Endothelial cell of umbilical vein (primary cell): ENCODE measurements around the gene APP. TPM values are rescaled to one million over a fixed set of nuclear protein-coding genes. Genes with fewer than 3 reads are reported as not detected.

Source experiments
- BruUV-seq: library from RNA; stranded (reverse); fragments of 400-500 nt; replicated peaks from 2 replicates; lab custom pipeline; 2021; lab: Mats Ljungman, UMichigan
- CTCF ChIA-PET: fragments of 300-600, 350-600 bp; sonication (Branson Sonifier 250); formaldehyde crosslinking; loops from one replicate; lab custom pipeline; 2021; ENCODE audit warnings: antibody characterized with exemption, inconsistent platforms; lab: Charles Lee
- POLR2A ChIA-PET: fragments of 300-600, 350-600 bp; sonication (Branson Sonifier 250); formaldehyde crosslinking; loops from one replicate; lab custom pipeline; 2021; ENCODE audit warnings: antibody characterized with exemption, inconsistent platforms; lab: Charles Lee
- DNase-seq: peaks from one replicate; pipeline ENCODE4 v3.0.0-alpha.2; 2011; ENCODE audit warnings: low read depth, low spot score
- FAIRE-seq: peaks from 2 replicates; lab custom pipeline; 2011; peaks lifted over from hg19 to GRCh38; lab: Jason Lieb, UNC
- H2AFZ ChIP-seq: 2 replicates; pipeline ENCODE4 v1.6.0; 2012; ENCODE audit warnings: low read depth, low read length, control low read depth, inconsistent platforms
- H3K27ac ChIP-seq: 2 replicates; pipeline ENCODE4 v1.5.1; 2011; ENCODE audit warnings: low read depth, mild to moderate bottlenecking, control low read depth, low read length, moderate library complexity; ENCODE audit not compliant: insufficient read depth
- H3K27me3 ChIP-seq, 2 experiments: 2 replicates each; pipeline versions ENCODE4 v1.6.0 to v1.6.1; 2011; ENCODE audit warnings: low read length in 2 of 2, mixed read lengths in 1 of 2; ENCODE audit not compliant: control insufficient read depth in 2 of 2, insufficient read depth in 2 of 2
- H3K36me3 ChIP-seq, 2 experiments: 2 replicates in 1 of 2; 3 replicates in 1 of 2; pipeline ENCODE4 v1.5.1; 2011; ENCODE audit warnings: low read length in 2 of 2, mild to moderate bottlenecking in 1 of 2, moderate library complexity in 1 of 2; ENCODE audit not compliant: control insufficient read depth in 2 of 2, insufficient read depth in 2 of 2; ENCODE audit errors: extremely low read depth in 1 of 2
- H3K4me1 ChIP-seq: 3 replicates; pipeline ENCODE4 v1.5.1; 2011; ENCODE audit warnings: mild to moderate bottlenecking, low read length; ENCODE audit not compliant: control insufficient read depth, insufficient read depth; ENCODE audit errors: extremely low read depth
- H3K4me2 ChIP-seq: 2 replicates; pipeline ENCODE4 v1.6.1; 2011; ENCODE audit warnings: low read length, control low read depth, mixed read lengths; ENCODE audit not compliant: insufficient read depth
- H3K4me3 ChIP-seq, 3 experiments: fragments of 200-600 bp in 1 of 3; sonication (generic), shearing (Covaris generic) in 1 of 3; replicated peaks in 1 of 3; 2 replicates each; pipeline ENCODE4 v1.5.1; 2011 to 2016; ENCODE audit warnings: control low read depth in 3 of 3, low read length in 3 of 3, mild to moderate bottlenecking in 2 of 3, inconsistent platforms in 1 of 3, low read depth in 1 of 3, moderate library complexity in 1 of 3; ENCODE audit not compliant: insufficient read depth in 1 of 3
- H3K79me2 ChIP-seq: 2 replicates; pipeline ENCODE4 v1.6.0; 2012; ENCODE audit warnings: low read length, inconsistent platforms; ENCODE audit not compliant: control insufficient read depth, insufficient read depth
- H3K9ac ChIP-seq: replicated peaks from 2 replicates; pipeline ENCODE3; 2011; ENCODE audit warnings: low read length, control low read depth; ENCODE audit not compliant: insufficient read depth; ENCODE audit errors: extremely low read depth
- H3K9me1 ChIP-seq: replicated peaks from 3 replicates; pipeline ENCODE4 v1.6.0; 2011; ENCODE audit warnings: mild to moderate bottlenecking, low read length; ENCODE audit not compliant: control insufficient read depth, insufficient read depth; ENCODE audit errors: extremely low read depth
- H3K9me3 ChIP-seq: replicated peaks from 2 replicates; pipeline ENCODE4 v1.5.1; 2012; ENCODE audit warnings: low read length, inconsistent platforms; ENCODE audit not compliant: control insufficient read depth, insufficient read depth
- H4K20me1 ChIP-seq: replicated peaks from 2 replicates; pipeline ENCODE3; 2011; ENCODE audit warnings: mild to moderate bottlenecking, low read length; ENCODE audit not compliant: control insufficient read depth, insufficient read depth; ENCODE audit errors: extremely low read depth
- EZH2 ChIP-seq: IDR thresholded peaks from 2 replicates; pipeline ENCODE4 v1.6.1; 2012; ENCODE audit warnings: borderline replicate concordance, low read depth, mild to moderate bottlenecking, moderate library complexity, low read length, inconsistent platforms; ENCODE audit not compliant: severe bottlenecking
- FOS ChIP-seq: IDR thresholded peaks from 2 replicates; pipeline ENCODE4 v1.6.1; 2011; ENCODE audit warnings: mild to moderate bottlenecking, low read length, moderate library complexity, borderline replicate concordance; ENCODE audit not compliant: insufficient read depth
- GATA2 ChIP-seq: IDR thresholded peaks from 2 replicates; pipeline ENCODE4 v1.7.0; 2011; ENCODE audit warnings: low read depth, mild to moderate bottlenecking, moderate library complexity, mixed read lengths, low read length; ENCODE audit not compliant: insufficient read length, insufficient read depth
- JUN ChIP-seq: IDR thresholded peaks from 2 replicates; pipeline ENCODE4 v1.6.1; 2011; ENCODE audit warnings: borderline replicate concordance, low read depth; ENCODE audit not compliant: insufficient read length, insufficient read depth
- MYC ChIP-seq: IDR thresholded peaks from one replicate; pipeline ENCODE4 v1.6.1; 2011; ENCODE audit warnings: mild to moderate bottlenecking, low read depth, low read length
- POLR2A ChIP-seq: IDR thresholded peaks from 2 replicates; pipeline ENCODE4 v1.6.1; 2012; ENCODE audit warnings: low read depth, mild to moderate bottlenecking, control low read depth, low read length
- POLR2AphosphoS5 ChIP-seq: IDR thresholded peaks from 2 replicates; pipeline ENCODE4 v1.6.1; 2012; ENCODE audit warnings: low read depth, mild to moderate bottlenecking, control low read depth, low read length, moderate library complexity; ENCODE audit not compliant: insufficient read depth
- dilution Hi-C: fragments of 300-500 bp; cut with MboI; formaldehyde crosslinking; loops from one replicate; pipeline ENCODE4 v1.15.0; 2019; ENCODE audit warnings: low sequenced_read_pairs; ENCODE audit not compliant: extremely low pct_ligation_motif_present
- intact Hi-C: fragments of 100-400 bp; cut with micrococcal nuclease; formaldehyde crosslinking; loops from one replicate; pipeline ENCODE4 v1.10.0; 2022
- polyA plus RNA-seq, 4 experiments: library from polyadenylated mRNA; depleted of rRNA in 3 of 4; stranded (reverse) in 3 of 4; unstranded in 1 of 4; fragments of >200 nt; gene quantifications; 2 replicates each; pipeline versions ENCODE4 v1.2.1 to v1.2.3, GENCODE V29; 2011 to 2012; ENCODE audit warnings: missing spikeins in 1 of 4
- total RNA-seq: library from RNA; stranded (reverse); gene quantifications from 2 replicates; pipeline ENCODE4 v1.2.3, GENCODE V29; 2021
- TF ChIP-seq, protein P1 (sequence below): IDR thresholded peaks from 2 replicates; pipeline ENCODE4 v1.6.1; 2011; ENCODE audit not compliant: insufficient read depth, insufficient read length
- TF ChIP-seq, protein P2 (sequence below), 2 donors: IDR thresholded peaks; 1 replicate in 1 of 2; 2 replicates in 1 of 2; pipeline ENCODE4 v1.5.1; 2011; ENCODE audit warnings: low read length in 2 of 2, mild to moderate bottlenecking in 2 of 2, moderate library complexity in 2 of 2, control low read depth in 1 of 2, inconsistent platforms in 1 of 2, low read depth in 1 of 2; ENCODE audit not compliant: insufficient read depth in 1 of 2; ENCODE audit errors: extremely low read depth in 1 of 2

Gene APP
- total and polyA plus RNA-seq, 2 donors (not counting 3 experiments of a cell fraction or from before 2014, with no cell fraction given), result 914 to 928 TPM

DNA sequence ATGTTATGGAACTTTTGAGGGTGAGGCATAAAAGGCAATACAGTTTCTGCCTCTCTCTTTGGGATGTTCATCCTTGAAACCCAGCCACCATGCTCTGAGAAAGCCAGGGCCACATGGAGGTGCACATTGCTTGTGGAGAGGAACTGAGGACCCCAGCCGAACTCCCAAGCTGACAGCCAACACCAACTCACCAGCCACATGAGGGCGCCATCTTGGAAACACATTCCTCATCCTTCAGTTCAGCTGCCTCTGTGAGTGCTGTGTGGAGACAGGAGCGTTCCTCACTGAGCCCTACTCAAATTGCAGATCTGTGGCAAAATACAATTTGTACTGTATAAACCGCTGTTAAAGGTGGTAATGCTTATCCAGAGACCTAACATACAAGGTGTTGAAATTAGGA is 298.3 kb downstream of the APP start:
- no peaks in the 10 kb centered on the region for H3K27me3 ChIP-seq
- H3K4me3 ChIP-seq, result no peak overlapping the region
- POLR2A ChIA-PET, result no interaction called here
- BruUV-seq, result no TSS peak
- FAIRE-seq (no peak), DNase-seq (no peak)
- no peak overlapping the region for H2AFZ ChIP-seq
- no peak overlapping the region for H3K27ac ChIP-seq
- H3K4me1 ChIP-seq, result no peaks in the 10 kb centered on the region
- H4K20me1 ChIP-seq, result no peaks in the 10 kb centered on the region
- intact Hi-C loops, result no loop called here
- dilution Hi-C loops, result no loop called here
- TF ChIP-seq EZH2 (no peak), GATA2 (no peak), POLR2A (no peak), POLR2AphosphoS5 (no peak), JUN (no peak), FOS (no peak), MYC (no peak)
- TF ChIP-seq, protein P1, sequence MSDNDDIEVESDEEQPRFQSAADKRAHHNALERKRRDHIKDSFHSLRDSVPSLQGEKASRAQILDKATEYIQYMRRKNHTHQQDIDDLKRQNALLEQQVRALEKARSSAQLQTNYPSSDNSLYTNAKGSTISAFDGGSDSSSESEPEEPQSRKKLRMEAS, result no peak
- TF ChIP-seq, protein P2, sequence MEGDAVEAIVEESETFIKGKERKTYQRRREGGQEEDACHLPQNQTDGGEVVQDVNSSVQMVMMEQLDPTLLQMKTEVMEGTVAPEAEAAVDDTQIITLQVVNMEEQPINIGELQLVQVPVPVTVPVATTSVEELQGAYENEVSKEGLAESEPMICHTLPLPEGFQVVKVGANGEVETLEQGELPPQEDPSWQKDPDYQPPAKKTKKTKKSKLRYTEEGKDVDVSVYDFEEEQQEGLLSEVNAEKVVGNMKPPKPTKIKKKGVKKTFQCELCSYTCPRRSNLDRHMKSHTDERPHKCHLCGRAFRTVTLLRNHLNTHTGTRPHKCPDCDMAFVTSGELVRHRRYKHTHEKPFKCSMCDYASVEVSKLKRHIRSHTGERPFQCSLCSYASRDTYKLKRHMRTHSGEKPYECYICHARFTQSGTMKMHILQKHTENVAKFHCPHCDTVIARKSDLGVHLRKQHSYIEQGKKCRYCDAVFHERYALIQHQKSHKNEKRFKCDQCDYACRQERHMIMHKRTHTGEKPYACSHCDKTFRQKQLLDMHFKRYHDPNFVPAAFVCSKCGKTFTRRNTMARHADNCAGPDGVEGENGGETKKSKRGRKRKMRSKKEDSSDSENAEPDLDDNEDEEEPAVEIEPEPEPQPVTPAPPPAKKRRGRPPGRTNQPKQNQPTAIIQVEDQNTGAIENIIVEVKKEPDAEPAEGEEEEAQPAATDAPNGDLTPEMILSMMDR (IDR thresholded peaks at IDR 0.05; ENCODE audit: extremely low read depth in 1 of 2, insufficient read depth in 1 of 2, low read depth in 1 of 2, low read length in 2 of 2), result no peak
- H3K9me3 ChIP-seq, result no peaks in the 10 kb centered on the region
- CTCF ChIA-PET, result no interaction called here
- H3K9me1 ChIP-seq, result no peaks in the 10 kb centered on the region
- H3K36me3 ChIP-seq, result no peaks in the 10 kb centered on the region
- H3K9ac ChIP-seq, result no peak overlapping the region
- H3K79me2 ChIP-seq, result no peaks in the 10 kb centered on the region
- H3K4me2 ChIP-seq, result no peak overlapping the region
